Panc1 (cell line): ENCODE measurements around the gene KBTBD3.

Experiments used
- CTCF ChIP-seq: fragments of 450-650 bp; IDR thresholded peaks from 2 replicates; pipeline ENCODE4 v1.5.1; 2017; ENCODE audit warnings: mild to moderate bottlenecking
- REST ChIP-seq, 2 experiments: IDR thresholded peaks; 2 replicates each; pipeline ENCODE4 v1.6.1; 2011 to 2012; ENCODE audit warnings: low read depth in 2 of 2, control low read depth in 1 of 2, low read length in 1 of 2, mild to moderate bottlenecking in 1 of 2, moderate library complexity in 1 of 2; ENCODE audit not compliant: insufficient read depth in 1 of 2
- SIN3A ChIP-seq: IDR thresholded peaks from 2 replicates; pipeline ENCODE4 v1.6.1; 2012; ENCODE audit warnings: low read depth, mild to moderate bottlenecking, low read length, moderate library complexity, borderline replicate concordance; ENCODE audit not compliant: insufficient read depth

GRCh38 chr11:106021181-106021966, 55.8 kb downstream of the KBTBD3 start:
- no peak for TF ChIP-seq CTCF
- TF ChIP-seq SIN3A = no peak
- no peak for TF ChIP-seq REST (IDR thresholded peaks at IDR 0.05; ENCODE audit: insufficient read depth in 1 of 2, low read depth in 2 of 2, low read length in 1 of 2)
